Measurements from ENCODE around the gene STT3A. TPM values are rescaled to one million over a fixed set of nuclear protein-coding genes. Genes with fewer than 3 reads are reported as not detected.

STT3A gene
- total RNA-seq, 1 experiment from 2014 or later, result 229 TPM

GRCh38 chr11:125551835-125552342 lies 40.8 kb upstream of the STT3A start:
- no peaks in the 10 kb centered on the region for H3K9me3 ChIP-seq (ENCODE audit: control insufficient read depth, insufficient read depth, low read depth, low read length)
- in situ Hi-C loops (cut with HindIII; ENCODE audit: low pct_unique_long_range_greater_than_20kb, low sequenced_read_pairs), result no loop called here
- no peak for ATAC-seq
- no peaks in the 10 kb centered on the region for H3K4me1 ChIP-seq (ENCODE audit: control insufficient read depth, insufficient read depth, low read length)
- H3K4me3 ChIP-seq (ENCODE audit: low read depth in 2 of 2, low read length in 2 of 2), result no peak overlapping the region
- ChIA-PET POLR2A (no interaction called here), CTCF (no interaction called here)
- H3K36me3 ChIP-seq (ENCODE audit: control insufficient read depth, insufficient read depth, low read length), result no peaks in the 10 kb centered on the region
- H3K27me3 ChIP-seq (ENCODE audit: control insufficient read depth, insufficient read depth, low read length), result peaks cover 5% of the 10 kb centered on the region; the same call in 1 of the 2 replicates
- DNase-seq (ENCODE audit: low read depth, low spot score), result no peak
- no peak overlapping the region for H3K27ac ChIP-seq (ENCODE audit: low read length)
- intact Hi-C loops (cut with micrococcal nuclease; ENCODE audit: unreplicated experiment), result loop anchor here (5.0 kb wide), 1 partner anchor 50 kb away; no protein-coding TSS in a partner anchor
- TF ChIP-seq REST (IDR thresholded peaks at IDR 0.05; ENCODE audit: insufficient read depth in 1 of 2, low read depth in 2 of 2, low read length in 1 of 2) (no peak), CTCF (IDR thresholded peaks at IDR 0.05) (no peak), POLR2AphosphoS5 (IDR thresholded peaks at IDR 0.05; ENCODE audit: low read depth, low read length) (no peak), TCF7L2 (IDR thresholded peaks at IDR 0.05; ENCODE audit: low read depth, low read length) (no peak), SIN3A (IDR thresholded peaks at IDR 0.05; ENCODE audit: borderline replicate concordance, insufficient read depth, low read depth, low read length) (no peak)
- no TSS peak for BruUV-seq (replicated peaks)

DNA sequence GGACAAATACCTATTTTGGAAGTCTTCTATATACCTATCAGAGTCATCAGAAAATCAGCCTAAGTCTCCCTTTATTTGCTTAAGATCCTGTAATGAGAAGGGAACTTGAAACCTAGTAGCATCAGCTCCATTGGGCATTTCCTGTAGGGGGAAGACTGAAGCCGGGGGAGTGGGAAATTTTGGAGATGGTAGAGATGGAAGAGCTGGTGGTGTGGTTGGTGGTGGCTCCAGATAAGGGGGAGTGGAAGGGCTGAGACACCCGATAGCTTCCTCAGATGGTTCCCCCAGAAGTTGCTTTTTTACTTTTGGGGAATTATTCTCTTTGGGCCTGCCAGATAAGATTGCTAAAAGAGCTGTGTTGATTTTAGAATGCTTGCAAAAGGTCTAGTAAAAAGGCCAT lies 39.7 kb upstream of the STT3A start:
- H3K4me1 ChIP-seq (ENCODE audit: control insufficient read depth, insufficient read depth, low read length), result no peaks in the 10 kb centered on the region
- peaks cover 5% of the 10 kb centered on the region; the same call in 1 of the 2 replicates for H3K27me3 ChIP-seq (ENCODE audit: control insufficient read depth, insufficient read depth, low read length)
- no peaks in the 10 kb centered on the region for H3K36me3 ChIP-seq (ENCODE audit: control insufficient read depth, insufficient read depth, low read length)
- POLR2A ChIA-PET, result no interaction called here
- intact Hi-C loops (cut with micrococcal nuclease; ENCODE audit: unreplicated experiment) (loop anchor here (5.0 kb wide), 1 partner anchor 51 kb away; no protein-coding TSS in a partner anchor), in situ Hi-C loops (cut with HindIII; ENCODE audit: low pct_unique_long_range_greater_than_20kb, low sequenced_read_pairs) (no loop called here)
- ATAC-seq (no peak), DNase-seq (ENCODE audit: low read depth, low spot score) (no peak)
- H3K27ac ChIP-seq (ENCODE audit: low read length), result no peak overlapping the region
- CTCF ChIA-PET, result interaction anchor here (0.6 kb wide), 1 partner anchor 26 kb away, joined by 3 read pairs; no protein-coding TSS in a partner anchor
- no peak for TF ChIP-seq CTCF (IDR thresholded peaks at IDR 0.05)
- TF ChIP-seq POLR2AphosphoS5 (IDR thresholded peaks at IDR 0.05; ENCODE audit: low read depth, low read length), result no peak
- no peak for TF ChIP-seq REST (IDR thresholded peaks at IDR 0.05; ENCODE audit: insufficient read depth in 1 of 2, low read depth in 2 of 2, low read length in 1 of 2)
- no peak for TF ChIP-seq SIN3A (IDR thresholded peaks at IDR 0.05; ENCODE audit: borderline replicate concordance, insufficient read depth, low read depth, low read length)
- TF ChIP-seq TCF7L2 (IDR thresholded peaks at IDR 0.05; ENCODE audit: low read depth, low read length), result no peak
- BruUV-seq (replicated peaks), result no TSS peak
- no peak overlapping the region for H3K4me3 ChIP-seq (ENCODE audit: low read depth in 2 of 2, low read length in 2 of 2)
- H3K9me3 ChIP-seq (ENCODE audit: control insufficient read depth, insufficient read depth, low read depth, low read length), result no peaks in the 10 kb centered on the region
